ENCODE results near the gene WDR1. TPM values are rescaled to one million over a fixed set of nuclear protein-coding genes. Genes with fewer than 3 reads are reported as not detected.

Gene WDR1
- total RNA-seq, 1 donor from 2014 or later = 157 TPM

GRCh38 chr4:10161840-10162239, 45.2 kb upstream of the WDR1 start:
- H3K27me3 ChIP-seq (ENCODE audit: low read depth) = no peaks in the 10 kb centered on the region
- H3K27ac ChIP-seq (replicated peaks) = no peak overlapping the region
- no peak for DNase-seq
- no peak overlapping the region for H3K4me3 ChIP-seq
- peaks cover 32% of the 10 kb centered on the region for H3K4me1 ChIP-seq
- intact Hi-C loops (cut with micrococcal nuclease) = loop anchor here (5.0 kb wide), 1 partner anchor 390 kb away; no protein-coding TSS in a partner anchor
- H3K9me3 ChIP-seq (replicated peaks) = no peaks in the 10 kb centered on the region
- H3K36me3 ChIP-seq = no peaks in the 10 kb centered on the region
- TF ChIP-seq CTCF (IDR thresholded peaks at IDR 0.05; ENCODE audit: borderline replicate concordance) = no peak

GRCh38 chr4:10161146-10161545, 44.5 kb upstream of the WDR1 start:
- no peak overlapping the region for H3K4me3 ChIP-seq
- H3K9me3 ChIP-seq (replicated peaks) = no peaks in the 10 kb centered on the region
- H3K4me1 ChIP-seq = peaks cover 32% of the 10 kb centered on the region
- TF ChIP-seq CTCF (IDR thresholded peaks at IDR 0.05; ENCODE audit: borderline replicate concordance) = no peak
- DNase-seq = no peak
- no peak overlapping the region for H3K27ac ChIP-seq (replicated peaks)
- H3K27me3 ChIP-seq (ENCODE audit: low read depth) = peaks cover 6% of the 10 kb centered on the region
- intact Hi-C loops (cut with micrococcal nuclease) = loop anchor here (5.0 kb wide), 1 partner anchor 391 kb away; no protein-coding TSS in a partner anchor
- no peaks in the 10 kb centered on the region for H3K36me3 ChIP-seq

GRCh38 chr4:10160281-10160856, 43.8 kb upstream of the WDR1 start:
- Histone ChIP-seq H3K9me3 (replicated peaks) (no peaks in the 10 kb centered on the region), H3K27ac (replicated peaks) (no peak overlapping the region)

GRCh38 chr4:10159671-10160070, 43.1 kb upstream of the WDR1 start:
- no peaks in the 10 kb centered on the region for H3K36me3 ChIP-seq
- no peak overlapping the region for H3K27ac ChIP-seq (replicated peaks)
- no peak for DNase-seq
- H3K9me3 ChIP-seq (replicated peaks) = no peaks in the 10 kb centered on the region
- peaks cover 7% of the 10 kb centered on the region for H3K27me3 ChIP-seq (ENCODE audit: low read depth)
- peaks cover 26% of the 10 kb centered on the region for H3K4me1 ChIP-seq
- no peak for TF ChIP-seq CTCF (IDR thresholded peaks at IDR 0.05; ENCODE audit: borderline replicate concordance)
- no peak overlapping the region for H3K4me3 ChIP-seq
- intact Hi-C loops (cut with micrococcal nuclease) = loop anchor here (5.0 kb wide), 1 partner anchor 393 kb away; no protein-coding TSS in a partner anchor

More at GRCh38 chr4:10160281-10160856, 43.8 kb upstream of the WDR1 start:
- intact Hi-C loops (cut with micrococcal nuclease) = loop anchor here (5.0 kb wide), 1 partner anchor 392 kb away; no protein-coding TSS in a partner anchor
- Histone ChIP-seq H3K36me3 (no peaks in the 10 kb centered on the region), H3K4me1 (peaks cover 32% of the 10 kb centered on the region), H3K4me3 (no peak overlapping the region), H3K27me3 (ENCODE audit: low read depth) (peaks cover 7% of the 10 kb centered on the region)
- TF ChIP-seq CTCF (IDR thresholded peaks at IDR 0.05; ENCODE audit: borderline replicate concordance) = peak; percentile 58
- no peak for DNase-seq

GRCh38 chr4:10158333-10158942, 41.8 kb upstream of the WDR1 start:
- H3K4me1 ChIP-seq = peaks cover 18% of the 10 kb centered on the region
- TF ChIP-seq CTCF (IDR thresholded peaks at IDR 0.05; ENCODE audit: borderline replicate concordance) = no peak
- peaks cover 7% of the 10 kb centered on the region for H3K27me3 ChIP-seq (ENCODE audit: low read depth)
- no peaks in the 10 kb centered on the region for H3K36me3 ChIP-seq
- H3K9me3 ChIP-seq (replicated peaks) = no peaks in the 10 kb centered on the region
- H3K4me3 ChIP-seq = no peak overlapping the region
- intact Hi-C loops (cut with micrococcal nuclease) = no loop called here
- DNase-seq = no peak
- H3K27ac ChIP-seq (replicated peaks) = no peak overlapping the region
